Osteocyte (in vitro differentiated cells): ENCODE measurements around the gene TBXAS1. TPM values are rescaled to one million over a fixed set of nuclear protein-coding genes. Genes with fewer than 3 reads are reported as not detected.

Experiments used
- DNase-seq: peaks from one replicate; pipeline ENCODE4 v3.0.0; 2021; ENCODE audit warnings: mixed read lengths; ENCODE audit not compliant: unreplicated experiment; ENCODE audit errors: extremely low spot score
- H3K27ac Mint-ChIP-seq: one replicate; pipeline ENCODE4 v1.8.0; 2021; ENCODE audit warnings: mild to moderate bottlenecking, mixed read lengths; ENCODE audit not compliant: unreplicated experiment
- H3K27me3 Mint-ChIP-seq: one replicate; pipeline ENCODE4 v1.8.0; 2021; ENCODE audit warnings: mixed read lengths; ENCODE audit not compliant: unreplicated experiment
- H3K36me3 Mint-ChIP-seq: one replicate; pipeline ENCODE4 v1.8.0; 2021; ENCODE audit warnings: mixed read lengths; ENCODE audit not compliant: unreplicated experiment
- H3K4me1 Mint-ChIP-seq: one replicate; pipeline ENCODE4 v1.8.0; 2021; ENCODE audit warnings: mixed read lengths; ENCODE audit not compliant: unreplicated experiment
- H3K4me3 Mint-ChIP-seq: one replicate; pipeline ENCODE4 v1.8.0; 2021; ENCODE audit warnings: mild to moderate bottlenecking, moderate library complexity, mixed read lengths; ENCODE audit not compliant: unreplicated experiment
- H3K9me3 Mint-ChIP-seq: one replicate; pipeline ENCODE4 v1.8.0; 2021; ENCODE audit warnings: mixed read lengths; ENCODE audit not compliant: unreplicated experiment
- total RNA-seq: library from RNA; stranded (reverse); gene quantifications from 2 replicates; pipeline ENCODE4 v1.2.1, GENCODE V29; 2021
- TF ChIP-seq, protein P1 (sequence below): fragments of 200-600 bp; sonication (generic); IDR thresholded peaks from 2 replicates; pipeline ENCODE4 v1.5.0; 2021; ENCODE audit warnings: antibody characterized with exemption, mild to moderate bottlenecking, moderate library complexity

TBXAS1 gene
- total RNA-seq, 1 donor from 2014 or later = 3.5 TPM

DNA sequence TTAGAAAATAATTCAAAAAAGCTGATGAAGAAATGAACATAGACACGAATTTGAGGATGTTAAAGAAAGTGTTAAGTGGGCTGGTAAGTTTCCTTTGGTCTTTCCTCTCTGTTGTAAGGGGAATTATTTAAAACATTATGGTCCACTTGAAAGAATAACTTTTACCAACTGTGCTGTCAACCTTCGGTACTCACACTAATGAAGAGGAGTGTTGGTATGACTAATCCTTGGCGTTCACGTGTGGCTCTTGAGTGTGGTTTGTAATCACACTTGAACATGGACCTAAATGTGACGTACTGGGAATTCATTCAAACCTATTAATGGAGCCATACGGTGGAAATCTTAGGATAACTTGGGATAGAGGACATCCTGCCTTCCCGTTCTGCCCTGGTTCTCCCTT lies 41.3 kb downstream of the TBXAS1 start:
- peaks cover 12% of the 10 kb centered on the region for H3K4me1 Mint-ChIP-seq
- H3K27me3 Mint-ChIP-seq = peaks cover 2% of the 10 kb centered on the region
- no peak overlapping the region for H3K27ac Mint-ChIP-seq
- no peak overlapping the region for H3K4me3 Mint-ChIP-seq
- no peaks in the 10 kb centered on the region for H3K36me3 Mint-ChIP-seq
- TF ChIP-seq, protein P1, sequence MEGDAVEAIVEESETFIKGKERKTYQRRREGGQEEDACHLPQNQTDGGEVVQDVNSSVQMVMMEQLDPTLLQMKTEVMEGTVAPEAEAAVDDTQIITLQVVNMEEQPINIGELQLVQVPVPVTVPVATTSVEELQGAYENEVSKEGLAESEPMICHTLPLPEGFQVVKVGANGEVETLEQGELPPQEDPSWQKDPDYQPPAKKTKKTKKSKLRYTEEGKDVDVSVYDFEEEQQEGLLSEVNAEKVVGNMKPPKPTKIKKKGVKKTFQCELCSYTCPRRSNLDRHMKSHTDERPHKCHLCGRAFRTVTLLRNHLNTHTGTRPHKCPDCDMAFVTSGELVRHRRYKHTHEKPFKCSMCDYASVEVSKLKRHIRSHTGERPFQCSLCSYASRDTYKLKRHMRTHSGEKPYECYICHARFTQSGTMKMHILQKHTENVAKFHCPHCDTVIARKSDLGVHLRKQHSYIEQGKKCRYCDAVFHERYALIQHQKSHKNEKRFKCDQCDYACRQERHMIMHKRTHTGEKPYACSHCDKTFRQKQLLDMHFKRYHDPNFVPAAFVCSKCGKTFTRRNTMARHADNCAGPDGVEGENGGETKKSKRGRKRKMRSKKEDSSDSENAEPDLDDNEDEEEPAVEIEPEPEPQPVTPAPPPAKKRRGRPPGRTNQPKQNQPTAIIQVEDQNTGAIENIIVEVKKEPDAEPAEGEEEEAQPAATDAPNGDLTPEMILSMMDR = no peak
- no peaks in the 10 kb centered on the region for H3K9me3 Mint-ChIP-seq
- no peak for DNase-seq

DNA sequence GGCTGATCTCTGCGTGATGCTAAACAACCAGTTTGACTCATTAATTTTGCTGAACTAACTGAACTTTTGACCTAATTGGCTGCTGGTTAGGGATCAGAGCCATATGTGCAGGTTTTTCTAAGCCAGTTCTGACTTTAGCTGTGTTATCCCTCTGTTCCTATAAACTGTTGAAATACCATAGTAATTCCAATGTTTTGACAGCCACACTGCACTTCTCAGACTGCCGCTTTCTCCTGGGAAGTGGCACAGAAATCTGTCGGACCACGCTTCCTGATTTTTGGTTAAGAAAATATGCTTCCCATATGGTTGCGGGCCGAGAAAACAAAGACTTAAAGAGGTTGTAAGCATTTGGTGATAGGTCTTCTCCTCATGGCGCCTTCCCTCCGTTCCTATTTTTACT lies 42.3 kb downstream of the TBXAS1 start:
- TF ChIP-seq, protein P1 = no peak
- peak overlapping the region; percentile 55 for H3K27ac Mint-ChIP-seq
- H3K36me3 Mint-ChIP-seq = no peaks in the 10 kb centered on the region
- no peak for DNase-seq
- no peak overlapping the region for H3K4me3 Mint-ChIP-seq
- H3K27me3 Mint-ChIP-seq = peaks cover 2% of the 10 kb centered on the region
- no peaks in the 10 kb centered on the region for H3K9me3 Mint-ChIP-seq
- H3K4me1 Mint-ChIP-seq = peaks cover 12% of the 10 kb centered on the region

DNA sequence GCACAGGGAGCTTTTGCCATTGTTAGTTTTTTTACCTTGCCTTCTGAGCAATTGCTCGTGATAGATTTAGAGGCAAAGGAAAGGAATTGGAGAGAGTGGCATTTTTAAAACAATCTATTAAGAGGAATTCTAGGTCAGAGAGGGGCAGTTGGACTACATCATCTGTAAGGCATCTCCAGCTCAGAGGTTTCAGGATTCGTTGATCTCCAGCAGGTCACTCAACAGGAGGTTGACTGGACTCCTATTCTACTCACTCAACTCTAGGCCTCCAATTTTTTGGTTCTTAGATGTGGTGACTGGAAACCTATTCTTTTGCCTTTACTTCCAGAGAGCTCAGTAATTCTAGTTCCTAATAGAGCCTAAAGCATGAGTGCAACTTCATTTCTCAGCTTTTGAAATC lies 42.8 kb downstream of the TBXAS1 start:
- TF ChIP-seq, protein P1 = no peak
- DNase-seq = no peak
- Mint-ChIP-seq H3K4me3 (no peak overlapping the region), H3K27me3 (peaks cover 2% of the 10 kb centered on the region), H3K36me3 (no peaks in the 10 kb centered on the region), H3K9me3 (no peaks in the 10 kb centered on the region), H3K27ac (peak overlapping the region; percentile 55), H3K4me1 (peaks cover 12% of the 10 kb centered on the region)

GRCh38 chr7:139873593-139874301 lies 44.7 kb downstream of the TBXAS1 start:
- TF ChIP-seq, protein P1 = no peak
- no peak overlapping the region for H3K4me3 Mint-ChIP-seq
- H3K9me3 Mint-ChIP-seq = no peaks in the 10 kb centered on the region
- H3K27me3 Mint-ChIP-seq = peaks cover 9% of the 10 kb centered on the region
- H3K36me3 Mint-ChIP-seq = no peaks in the 10 kb centered on the region
- peak; percentile 54 for DNase-seq
- peaks cover 12% of the 10 kb centered on the region for H3K4me1 Mint-ChIP-seq
- H3K27ac Mint-ChIP-seq = no peak overlapping the region

DNA sequence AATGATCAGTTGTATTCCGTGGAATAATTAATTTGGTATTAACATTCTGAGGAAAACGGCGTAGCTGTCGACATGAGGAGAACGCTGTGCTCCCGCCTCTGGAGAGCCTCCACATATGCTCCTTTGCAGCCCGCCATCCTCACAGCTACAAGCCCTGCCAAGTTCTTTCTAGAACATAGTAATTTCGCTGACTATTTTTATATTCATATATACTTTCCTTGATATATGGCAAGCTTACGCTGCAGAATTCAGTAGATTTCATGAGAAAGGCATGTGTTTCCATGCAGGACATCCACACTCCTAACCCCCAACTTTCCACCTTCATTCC lies 45.2 kb downstream of the TBXAS1 start:
- Mint-ChIP-seq H3K9me3 (no peaks in the 10 kb centered on the region), H3K4me3 (no peak overlapping the region), H3K27me3 (peaks cover 9% of the 10 kb centered on the region), H3K4me1 (peaks cover 12% of the 10 kb centered on the region), H3K36me3 (no peaks in the 10 kb centered on the region), H3K27ac (no peak overlapping the region)
- peak; percentile 36 for DNase-seq
- TF ChIP-seq, protein P1 = no peak
